KBM-7 (cell line): ENCODE measurements around the gene SCIN.

Experiments used
- DNase-seq: peaks from one replicate; pipeline ENCODE4 v3.0.0-alpha.2; 2015
- in situ Hi-C: fragments of 300-500 bp; cut with MboI; formaldehyde crosslinking; loops from 2 replicates; pipeline ENCODE4 v1.14.3; 2020; ENCODE audit warnings: low sequenced_read_pairs, low pct_unique_long_range_greater_than_20kb, mixed read lengths

SCIN gene

DNA sequence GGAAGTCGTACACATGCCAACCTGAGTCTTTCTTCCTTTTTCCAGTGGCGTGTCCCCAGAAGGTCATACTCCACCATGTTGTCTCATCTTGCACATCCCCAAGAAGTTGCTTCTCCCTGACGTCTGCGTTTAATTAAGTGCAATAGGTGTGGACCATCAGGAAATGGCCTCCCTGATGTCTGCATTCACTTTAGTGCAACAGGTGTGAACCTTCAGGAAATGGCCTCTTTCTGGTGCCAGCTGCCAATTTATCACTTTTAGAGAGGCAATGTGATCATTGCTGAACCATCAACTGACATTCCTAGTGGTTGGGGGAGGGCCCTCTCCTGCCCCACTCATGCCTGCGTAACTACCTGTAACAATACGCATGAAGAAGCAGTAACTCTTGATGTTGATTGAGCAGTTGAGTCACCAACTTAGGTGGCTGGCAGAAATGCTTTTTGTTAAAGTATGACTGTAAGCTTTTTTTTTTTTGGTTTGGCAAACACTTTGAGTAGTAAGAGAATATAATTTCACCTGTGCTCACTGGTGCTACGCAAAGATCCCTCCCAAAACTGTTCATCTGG, 25.8 kb downstream of the SCIN start:
- in situ Hi-C loops: no loop called here

DNA sequence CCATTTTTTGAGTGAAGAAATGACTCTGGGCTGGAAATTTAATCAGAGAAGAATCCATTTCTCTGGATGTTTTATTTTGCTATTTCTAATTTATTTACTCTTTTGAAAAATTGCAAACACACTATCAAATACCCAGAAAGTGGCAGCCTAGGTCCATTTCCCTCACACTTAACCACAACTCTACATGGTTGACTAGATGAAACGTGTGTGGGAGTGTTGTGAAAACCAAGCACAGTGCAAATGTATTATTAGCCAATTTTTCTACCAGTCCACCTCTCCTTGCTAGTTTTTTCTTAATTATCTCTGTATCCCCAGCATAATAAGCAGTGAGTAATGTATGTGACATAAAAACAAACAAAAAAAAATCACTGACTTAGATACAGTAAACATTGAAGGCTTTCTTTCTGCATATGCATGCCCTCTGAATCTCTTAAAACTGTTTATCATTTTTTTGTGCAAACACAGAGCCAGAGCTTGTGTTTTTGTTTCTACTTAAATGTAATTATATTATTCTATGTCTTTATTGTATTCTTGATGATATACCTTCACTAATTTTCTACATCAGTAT, 30.9 kb downstream of the SCIN start:
- in situ Hi-C loops: no loop called here
- no peak for DNase-seq

More for the DNA sequence above, 25.8 kb downstream of the SCIN start:
- DNase-seq: no peak

DNA sequence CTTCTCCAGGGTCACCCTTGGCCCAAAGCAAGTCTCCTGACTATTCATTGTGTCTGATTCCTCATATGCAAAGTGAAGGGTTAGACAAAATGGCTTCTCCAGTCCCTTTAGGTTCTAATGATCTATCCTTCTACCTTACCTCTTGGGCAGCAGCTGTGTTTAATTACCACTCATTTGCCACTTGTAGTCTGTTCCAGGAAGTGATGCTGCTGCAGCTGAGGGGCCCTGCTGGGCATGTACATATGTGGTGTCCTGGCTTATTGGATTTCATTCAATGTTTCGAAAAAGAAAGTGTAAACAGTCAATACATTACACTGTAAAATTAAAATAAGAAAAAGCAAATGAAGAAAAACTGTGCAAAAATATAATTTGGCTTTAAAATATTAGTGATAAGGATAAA, 36.6 kb downstream of the SCIN start:
- peak; percentile 7 for DNase-seq

DNA sequence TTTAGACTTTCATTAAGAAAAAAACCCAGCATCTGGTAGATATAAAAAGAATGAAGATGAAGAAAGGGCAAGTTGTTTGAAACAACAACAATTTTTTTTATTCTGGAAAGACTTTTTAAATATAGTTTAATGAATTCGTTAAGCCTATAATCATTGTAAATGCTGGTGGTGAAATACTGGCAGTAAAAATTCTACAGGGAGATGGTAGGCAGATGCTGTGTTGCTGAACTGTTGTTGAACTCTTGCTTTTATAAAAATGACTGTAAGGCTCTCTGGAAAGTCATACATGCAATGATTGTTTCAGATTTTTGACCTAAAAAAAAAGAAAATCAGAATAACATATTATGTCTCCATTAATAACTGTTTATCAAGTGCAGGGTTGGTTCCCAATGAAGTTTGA, 39.0 kb downstream of the SCIN start:
- in situ Hi-C loops: no loop called here
- no peak for DNase-seq

More for the DNA sequence above, 36.6 kb downstream of the SCIN start:
- in situ Hi-C loops: no loop called here

DNA sequence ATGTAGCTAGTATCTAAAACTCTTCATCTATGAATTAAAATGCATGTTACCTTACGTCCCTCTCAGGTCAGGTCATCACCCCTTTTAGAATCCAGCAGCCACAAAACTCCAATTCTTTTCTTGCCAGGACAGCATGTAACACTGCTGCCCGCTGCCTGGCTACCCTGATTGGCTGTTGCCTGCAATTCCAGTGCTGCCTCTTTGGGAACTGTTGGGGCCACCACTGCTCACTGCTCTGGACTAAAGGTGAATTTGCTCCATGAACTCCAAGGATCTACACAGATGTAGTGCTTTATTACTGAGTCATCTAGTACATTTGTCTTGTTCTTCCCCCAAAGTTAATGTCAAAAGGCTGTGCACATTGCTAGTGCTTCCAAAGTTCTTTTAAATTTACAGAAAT, 40.4 kb downstream of the SCIN start:
- in situ Hi-C loops: no loop called here
- no peak for DNase-seq

DNA sequence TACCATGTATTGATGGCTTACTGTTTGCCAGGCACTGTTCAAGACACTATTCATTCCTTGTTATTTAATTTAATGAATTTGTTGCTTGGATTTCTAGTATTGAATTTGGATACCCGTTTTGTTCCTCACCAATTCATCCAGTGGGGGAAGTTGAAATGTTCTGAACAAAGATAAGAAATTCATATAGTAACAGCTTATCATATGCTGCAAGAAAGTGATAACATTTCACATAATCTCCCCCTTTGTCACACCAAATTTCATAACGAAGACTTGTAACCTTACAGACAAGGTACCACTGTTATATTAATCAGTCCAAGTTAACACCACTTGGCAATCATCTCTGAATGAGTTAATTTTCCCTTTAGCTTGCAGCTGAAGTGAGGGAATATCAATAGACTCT, 42.1 kb downstream of the SCIN start:
- in situ Hi-C loops: no loop called here
- DNase-seq: no peak

DNA sequence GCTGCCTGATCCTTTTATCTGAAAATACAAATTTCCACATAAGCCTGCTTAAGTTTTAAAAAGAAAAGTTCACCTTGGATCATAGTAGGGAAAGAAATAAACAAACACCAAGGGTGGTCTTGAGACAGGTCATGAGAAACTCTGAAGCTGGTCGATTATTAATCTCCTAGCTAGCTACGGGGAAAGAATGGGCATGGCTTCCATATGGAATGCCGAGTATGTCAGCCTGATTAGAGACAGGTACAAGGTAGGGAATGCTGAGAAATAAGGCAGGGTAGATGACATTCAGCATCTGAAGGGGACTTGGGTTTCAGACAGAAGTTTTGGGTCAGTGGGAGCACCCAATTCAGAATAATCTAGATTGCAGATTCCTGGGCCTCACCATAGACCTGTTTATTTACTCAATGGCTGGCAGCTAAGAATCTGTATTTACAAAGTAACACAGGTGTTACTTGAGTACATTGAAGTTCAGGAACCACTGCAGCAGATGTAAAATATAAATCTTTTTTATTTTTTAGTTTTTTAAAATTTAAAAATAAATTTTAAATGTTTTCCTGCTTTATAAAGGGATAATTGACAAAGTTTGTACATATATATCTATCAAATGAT, 49.0 kb downstream of the SCIN start:
- in situ Hi-C loops: no loop called here
- no peak for DNase-seq

DNA sequence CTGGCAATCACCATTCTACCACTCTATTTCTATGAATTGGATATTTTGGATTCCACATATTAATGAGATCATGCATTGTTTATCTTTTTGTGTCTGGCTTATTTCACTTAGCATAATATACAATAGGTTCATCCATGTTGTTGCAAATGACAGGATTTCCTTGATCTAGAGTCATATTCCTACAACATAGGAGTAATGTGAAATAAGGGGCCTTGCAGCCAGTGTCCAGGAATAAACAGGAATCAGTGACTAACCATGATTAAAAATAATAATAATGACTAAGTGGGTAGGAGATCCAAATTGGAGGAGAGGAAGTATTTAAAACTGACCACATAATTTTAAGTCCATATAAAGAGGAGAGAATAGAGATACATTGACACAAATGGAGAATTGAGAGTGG, 49.9 kb downstream of the SCIN start:
- no peak for DNase-seq
- in situ Hi-C loops: no loop called here

DNA sequence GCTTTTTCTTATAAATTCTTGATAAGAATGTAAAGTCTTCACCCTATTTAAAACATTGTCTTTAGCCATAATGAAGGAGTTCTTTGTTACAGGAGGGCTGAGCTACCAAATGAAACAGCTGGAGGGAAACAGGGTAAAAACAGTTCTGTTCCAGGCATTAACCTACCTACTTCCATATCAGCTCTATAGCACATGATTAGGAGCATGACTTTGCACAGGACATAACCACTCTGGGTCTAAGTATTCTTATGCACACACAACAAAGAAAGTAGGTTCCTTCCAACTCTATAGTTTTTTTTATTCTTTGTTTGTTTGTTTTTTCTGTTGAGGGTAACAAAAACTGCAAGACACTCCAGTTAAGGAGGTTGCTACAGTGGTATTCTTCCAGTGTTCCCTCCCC, 52.7 kb downstream of the SCIN start:
- DNase-seq: no peak
- in situ Hi-C loops: no loop called here

DNA sequence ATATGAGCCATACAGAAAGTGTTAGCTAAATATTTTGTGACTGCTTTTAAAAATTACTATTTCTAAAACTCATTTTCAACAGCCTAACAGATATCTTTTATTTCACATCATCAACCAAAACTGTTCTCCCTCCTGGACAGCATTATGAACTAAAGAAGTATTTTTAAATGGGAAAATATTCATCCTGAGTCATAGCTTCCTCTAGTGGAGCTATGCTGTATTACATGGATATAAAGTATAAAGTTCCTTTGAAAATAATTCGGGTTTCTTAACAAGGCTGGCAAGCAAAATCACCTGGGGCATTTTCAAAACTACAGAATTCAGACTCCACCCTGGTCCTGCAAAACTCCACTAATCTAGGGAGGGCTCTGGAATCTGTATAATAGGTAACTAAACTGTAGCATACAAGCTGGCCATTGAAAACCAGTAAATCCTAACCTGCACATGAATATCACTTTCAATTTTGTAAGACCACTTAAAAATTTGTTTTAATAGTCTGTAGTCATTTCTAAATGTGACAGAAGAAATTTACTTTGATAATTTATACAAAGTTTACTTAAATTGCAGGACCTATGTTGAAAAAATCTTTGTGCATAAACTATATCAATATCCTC, 53.5 kb downstream of the SCIN start:
- DNase-seq: peak; percentile 51
- in situ Hi-C loops: no loop called here

DNA sequence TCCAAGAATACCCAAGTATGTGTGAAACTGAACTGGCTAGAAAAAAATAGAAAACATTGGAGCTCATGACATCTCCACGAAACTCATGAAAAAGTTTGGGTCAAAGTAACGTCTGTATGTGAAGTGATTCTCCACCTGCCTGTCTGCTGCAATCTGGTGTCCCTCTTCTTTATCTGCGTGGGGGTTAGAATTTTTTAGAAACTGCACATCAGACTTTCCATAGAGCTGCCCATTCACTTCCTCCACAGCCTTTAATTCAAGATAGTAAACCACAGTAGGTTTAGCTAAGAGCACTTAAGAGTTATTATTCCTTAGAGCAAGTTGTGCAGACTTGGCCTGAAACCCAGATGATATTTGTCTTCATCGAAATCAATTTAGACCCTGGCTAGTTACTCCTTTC, 55.3 kb downstream of the SCIN start:
- DNase-seq: peak; percentile 71
- in situ Hi-C loops: loop anchor here (25.0 kb wide), 1 partner anchor 636 kb away; no protein-coding TSS in a partner anchor

DNA sequence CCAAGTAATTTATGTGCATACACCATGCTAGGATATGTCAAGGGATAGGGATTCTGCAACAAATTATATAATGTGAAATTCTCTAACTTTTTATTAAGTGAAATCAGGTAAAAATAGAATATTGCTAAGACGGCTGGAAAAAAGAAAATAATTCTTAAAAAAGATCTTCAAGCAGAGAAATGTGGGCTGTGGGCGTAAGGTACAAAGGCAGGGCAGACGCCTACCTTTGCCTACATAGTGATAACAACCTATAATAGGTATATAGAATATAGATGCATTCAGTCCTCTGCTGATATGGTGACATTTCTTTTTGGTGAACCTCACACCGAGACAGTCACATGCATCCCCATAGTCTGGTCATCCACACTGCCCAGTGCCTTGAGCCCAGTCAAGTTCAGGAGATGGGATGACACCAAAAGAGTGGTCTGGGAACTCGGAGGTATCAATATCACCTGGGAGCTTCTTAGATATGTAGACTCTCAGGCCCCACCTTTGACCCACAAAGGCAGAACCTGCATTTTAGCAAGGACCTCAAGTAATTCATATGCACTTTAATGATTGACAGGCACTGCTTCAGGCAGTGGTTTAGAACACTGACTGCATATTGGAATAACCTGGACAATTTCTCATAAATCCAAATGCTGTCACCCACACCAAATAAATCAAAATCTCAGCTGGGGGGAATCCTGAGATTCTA, 59.4 kb downstream of the SCIN start:
- no peak for DNase-seq
- in situ Hi-C loops: loop anchor here (25.0 kb wide), 1 partner anchor 632 kb away; no protein-coding TSS in a partner anchor

DNA sequence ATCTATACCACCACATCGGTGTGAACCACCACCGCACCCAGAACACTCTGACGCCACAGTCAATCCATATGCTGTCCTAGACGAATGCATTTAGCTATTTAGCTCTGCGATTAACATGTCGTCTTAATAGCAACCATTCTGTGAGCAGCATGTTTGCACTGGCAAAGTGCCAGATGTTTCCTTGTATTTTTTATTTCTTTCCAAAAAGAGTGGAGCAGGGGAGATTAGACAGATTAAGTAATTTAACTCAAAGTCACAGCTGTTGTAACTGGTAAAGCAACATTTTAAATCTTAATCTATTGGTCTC, 59.9 kb downstream of the SCIN start:
- DNase-seq: no peak
- in situ Hi-C loops: loop anchor here (25.0 kb wide), 1 partner anchor 632 kb away; no protein-coding TSS in a partner anchor

DNA sequence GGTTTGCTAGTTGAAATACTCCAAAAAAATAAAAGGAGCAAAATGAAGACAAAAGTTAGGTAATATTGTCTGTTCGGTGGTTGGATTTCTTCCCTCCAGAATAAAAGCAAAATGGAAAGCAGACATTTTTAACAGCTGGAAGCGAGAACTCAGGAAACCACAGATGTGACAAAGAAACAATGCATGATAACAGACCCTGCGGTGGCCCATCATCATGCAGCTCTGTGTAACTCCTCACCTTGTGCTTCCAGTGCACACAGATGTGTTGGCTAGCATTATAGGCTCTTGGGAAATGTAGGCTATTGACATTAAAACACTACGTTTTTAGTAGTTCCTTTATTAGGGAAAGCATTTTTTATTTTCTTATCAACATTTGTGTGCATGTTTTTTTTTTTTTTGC, 63.1 kb downstream of the SCIN start:
- peak; percentile 31 for DNase-seq
- in situ Hi-C loops: loop anchor here (25.0 kb wide), 1 partner anchor 629 kb away; no protein-coding TSS in a partner anchor

DNA sequence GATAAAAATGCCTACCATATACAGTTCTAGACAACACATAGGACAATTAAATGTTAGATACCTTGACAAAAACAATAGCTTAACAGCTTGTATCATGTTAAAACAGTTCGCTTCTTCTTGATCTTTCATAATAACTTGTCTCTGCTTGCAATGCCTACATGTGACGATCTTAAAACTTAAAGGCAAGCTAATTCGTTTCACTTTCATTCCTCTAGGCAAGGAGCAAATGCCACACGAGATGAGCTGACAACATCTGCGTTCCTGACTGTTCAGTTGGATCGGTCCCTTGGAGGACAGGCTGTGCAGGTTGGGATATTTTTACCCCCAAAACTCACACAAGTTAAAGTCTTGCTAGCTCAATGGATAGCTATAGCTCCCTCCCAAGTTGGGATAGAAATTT, 65.3 kb downstream of the SCIN start:
- in situ Hi-C loops: loop anchor here (25.0 kb wide), 1 partner anchor 626 kb away; no protein-coding TSS in a partner anchor
- DNase-seq: no peak

DNA sequence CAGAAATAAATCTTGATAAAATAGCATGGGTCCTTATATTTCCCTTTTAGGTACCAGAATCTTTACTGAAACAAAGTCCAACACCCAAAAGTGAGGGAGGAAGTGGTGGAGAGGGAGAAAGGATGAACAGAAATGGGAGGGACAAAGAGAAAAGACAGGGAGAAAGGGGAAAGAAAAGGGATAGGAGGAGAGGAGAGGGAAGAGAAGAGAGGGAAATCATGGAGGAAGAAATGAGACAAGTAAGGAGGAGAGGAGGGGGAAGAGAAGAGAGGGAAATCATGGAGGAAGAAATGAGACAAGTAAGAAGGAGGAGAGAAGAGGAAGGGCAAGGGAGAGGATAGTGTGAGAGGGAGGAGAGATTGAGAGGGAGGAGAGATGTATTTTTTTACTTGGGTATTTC, 66.8 kb downstream of the SCIN start:
- no peak for DNase-seq
- in situ Hi-C loops: loop anchor here (25.0 kb wide), 1 partner anchor 625 kb away; no protein-coding TSS in a partner anchor

DNA sequence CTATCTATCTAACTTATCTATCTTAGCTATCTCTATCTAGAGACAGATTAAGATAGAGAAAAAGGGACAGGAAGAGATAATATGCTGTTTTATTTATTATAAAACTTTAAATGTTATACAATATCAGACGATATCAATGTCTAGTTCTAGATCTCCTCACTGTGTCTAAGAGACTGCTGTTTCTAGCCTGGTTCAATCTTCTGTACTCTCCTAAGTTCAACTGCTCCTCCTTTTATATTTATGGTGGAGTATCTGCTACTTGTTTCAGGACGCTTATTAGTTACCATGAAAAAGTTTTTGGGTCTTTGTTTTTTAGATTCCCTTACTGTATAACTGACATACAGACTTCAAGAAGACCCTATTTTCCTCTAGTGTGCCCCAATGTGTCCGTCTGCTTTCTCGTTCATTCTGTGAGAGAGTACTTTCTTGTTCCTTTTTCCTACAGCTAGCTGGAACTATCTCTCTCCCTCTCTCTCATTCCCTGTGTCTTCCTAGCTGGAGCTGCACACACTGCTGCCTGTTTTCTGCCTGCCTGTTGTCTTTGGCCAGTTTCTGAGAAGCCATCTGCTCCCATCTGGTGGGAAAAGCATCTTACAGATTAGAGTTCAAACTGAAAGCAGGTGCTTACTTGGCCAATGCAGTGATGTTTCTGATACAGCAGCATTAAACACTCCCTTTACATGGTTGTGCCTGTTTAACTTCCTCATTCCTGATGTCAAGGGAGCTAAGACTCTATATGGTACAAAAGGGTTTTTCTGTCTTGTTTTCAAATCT, 67.5 kb downstream of the SCIN start:
- DNase-seq: peak; percentile 66
- in situ Hi-C loops: loop anchor here (25.0 kb wide), 1 partner anchor 624 kb away; no protein-coding TSS in a partner anchor

DNA sequence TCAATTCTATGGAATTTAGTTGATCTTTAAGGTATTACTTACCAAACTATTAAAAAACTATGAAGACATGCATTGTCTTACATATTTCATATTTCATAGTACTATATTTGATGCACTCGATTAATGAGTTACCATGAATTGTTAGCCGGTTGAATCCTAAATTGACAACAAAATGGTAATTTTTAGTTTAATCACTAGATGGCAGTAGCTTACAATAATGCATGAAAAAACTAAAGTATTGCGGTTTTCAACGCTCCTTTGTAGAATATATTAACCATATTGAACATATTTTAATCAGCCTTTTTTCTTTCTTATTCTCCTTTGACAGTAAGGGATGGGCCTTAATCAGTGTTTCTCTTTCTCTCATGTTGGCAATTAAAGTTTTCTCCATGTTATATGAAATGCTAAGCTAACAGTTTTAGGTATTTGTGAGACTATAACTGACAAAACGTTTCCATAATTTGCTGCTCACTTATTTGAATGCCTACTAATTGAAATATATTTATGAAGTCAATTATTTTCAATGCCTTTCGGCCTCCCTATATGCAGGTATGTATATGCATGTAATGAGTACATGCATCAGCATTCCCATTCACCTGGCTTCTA, 68.4 kb downstream of the SCIN start:
- DNase-seq: peak; percentile 72
- in situ Hi-C loops: loop anchor here (25.0 kb wide), 1 partner anchor 623 kb away; no protein-coding TSS in a partner anchor
